OCI-LY1 (cell line): ENCODE measurements around the gene CDC73.

ENCODE experiments used
- CTCF ChIP-seq: fragments of 200-600 bp; sonication (generic), shearing (Covaris generic); IDR thresholded peaks from 2 replicates; pipeline ENCODE4 v1.5.1; 2017; ENCODE audit warnings: mild to moderate bottlenecking, antibody characterized with exemption, low read length, moderate library complexity, mixed read lengths
- EZH2 ChIP-seq: fragments of 200-600 bp; sonication (generic), shearing (Covaris generic); IDR thresholded peaks from 2 replicates; pipeline ENCODE4 v1.8.0; 2017; ENCODE audit warnings: borderline replicate concordance, mixed run types, mild to moderate bottlenecking, antibody characterized with exemption, low read length, moderate library complexity, mixed read lengths

DNA sequence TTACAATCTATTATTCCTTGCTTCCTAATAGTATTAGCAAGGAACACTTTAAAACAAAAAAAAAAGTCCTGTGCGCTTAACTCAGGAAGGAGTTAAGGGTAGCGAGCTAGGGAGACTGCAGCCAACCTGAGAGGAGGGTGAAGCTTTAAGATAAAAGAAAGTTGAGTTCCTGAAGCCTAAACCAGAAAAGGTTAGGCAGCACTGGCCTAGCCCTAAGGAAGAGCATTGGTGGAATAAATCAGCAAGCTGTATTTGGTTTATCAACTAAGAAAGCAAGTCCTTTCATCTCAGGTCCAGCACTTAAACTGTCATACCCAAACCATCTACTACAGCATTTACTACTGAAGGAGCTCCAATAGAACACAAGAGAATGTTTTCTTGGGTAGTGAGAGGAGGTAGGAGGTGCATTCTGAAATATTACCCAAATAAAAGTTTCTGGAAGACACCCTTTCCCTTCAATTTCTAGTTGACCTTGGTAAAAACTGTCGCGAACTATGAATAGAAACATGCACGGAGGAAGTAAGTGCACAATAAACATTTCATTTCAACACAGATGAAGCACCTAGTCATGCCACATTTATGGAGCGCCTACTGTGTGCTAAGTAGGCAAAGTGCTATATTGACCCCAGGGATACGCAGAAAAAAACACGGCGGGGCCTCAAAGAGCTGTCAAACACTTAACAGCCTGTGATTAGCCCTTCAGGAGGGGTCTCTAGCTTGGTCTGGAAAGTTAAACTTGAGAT, 17.9 kb upstream of the CDC73 start:
- no peak for TF ChIP-seq EZH2
- TF ChIP-seq CTCF = no peak
